WTC11 (cell line): ENCODE data around the gene SNX9. TPM values are rescaled to one million over a fixed set of nuclear protein-coding genes. Genes with fewer than 3 reads are reported as not detected.

ENCODE experiments used
- ATAC-seq: fragments of 200-7000 bp; cut with Tn5 transposase; 2 replicates; pipeline ENCODE4 v1.10.0; 2021; ENCODE audit warnings: mild to moderate bottlenecking, moderate library complexity
- CTCF ChIA-PET: fragments of 300-600 bp; sonication (Branson Sonifier 250); formaldehyde crosslinking; loops from one replicate; lab custom pipeline; 2021; ENCODE audit warnings: antibody characterized with exemption; lab: Charles Lee
- POLR2A ChIA-PET: fragments of 350-600 bp; sonication (Branson Sonifier 250); formaldehyde crosslinking; loops from one replicate; lab custom pipeline; 2021; ENCODE audit warnings: antibody characterized with exemption; lab: Charles Lee
- DNase-seq: peaks from one replicate; pipeline ENCODE4 v3.0.0; 2021; ENCODE audit warnings: low spot score
- H3K27ac Mint-ChIP-seq: 2 replicates; pipeline ENCODE4 v1.8.0; 2021; ENCODE audit warnings: mixed read lengths
- H3K27me3 Mint-ChIP-seq: 2 replicates; pipeline ENCODE4 v1.8.0; 2021; ENCODE audit warnings: low read depth, mild to moderate bottlenecking, moderate library complexity, mixed read lengths
- H3K36me3 Mint-ChIP-seq: 2 replicates; pipeline ENCODE4 v1.8.0; 2021; ENCODE audit warnings: mixed read lengths
- H3K4me1 Mint-ChIP-seq: 2 replicates; pipeline ENCODE4 v1.8.0; 2022; ENCODE audit warnings: mixed read lengths
- H3K4me3 Mint-ChIP-seq: 2 replicates; pipeline ENCODE4 v1.8.0; 2021; ENCODE audit warnings: mild to moderate bottlenecking, moderate library complexity, mixed read lengths
- H3K9me3 Mint-ChIP-seq: 2 replicates; pipeline ENCODE4 v1.8.0; 2021; ENCODE audit warnings: mixed read lengths
- FOXK1 ChIP-seq: sonication (generic); formaldehyde crosslinking; IDR thresholded peaks from 2 replicates; pipeline ENCODE4 v1.8.0; 2022; ENCODE audit warnings: mild to moderate bottlenecking, moderate library complexity, missing genetic modification reagents
- IRF2 ChIP-seq: sonication (generic); formaldehyde crosslinking; IDR thresholded peaks from 2 replicates; pipeline ENCODE4 v1.8.0; 2022; ENCODE audit warnings: low read depth, missing genetic modification reagents, borderline replicate concordance
- KAT7 ChIP-seq: sonication (generic); formaldehyde crosslinking; IDR thresholded peaks from 2 replicates; pipeline ENCODE4 v1.8.1; 2023; ENCODE audit warnings: missing genetic modification reagents, mild to moderate bottlenecking, borderline replicate concordance
- NR1H2 ChIP-seq: sonication (generic); formaldehyde crosslinking; IDR thresholded peaks from 2 replicates; pipeline ENCODE4 v1.9.0; 2021; ENCODE audit warnings: mild to moderate bottlenecking, moderate library complexity, missing genetic modification reagents
- PRRX2 ChIP-seq: fragments of 250-450 bp; sonication (Bioruptor Pico); IDR thresholded peaks from 2 replicates; pipeline ENCODE4 v1.8.0; 2021; ENCODE audit warnings: mild to moderate bottlenecking
- RELA ChIP-seq: sonication (generic); formaldehyde crosslinking; IDR thresholded peaks from 2 replicates; pipeline ENCODE4 v1.8.1; 2022; ENCODE audit warnings: missing genetic modification reagents, mild to moderate bottlenecking, borderline replicate concordance
- SMAD3 ChIP-seq: sonication (generic); formaldehyde crosslinking; IDR thresholded peaks from 2 replicates; pipeline ENCODE4 v1.8.0; 2022; ENCODE audit warnings: missing genetic modification reagents, mild to moderate bottlenecking, borderline replicate concordance
- ZBTB21 ChIP-seq: sonication (generic); formaldehyde crosslinking; IDR thresholded peaks from 2 replicates; pipeline ENCODE4 v1.8.1; 2023; ENCODE audit warnings: mild to moderate bottlenecking, missing genetic modification reagents, borderline replicate concordance
- total RNA-seq: library from RNA; stranded (reverse); gene quantifications from 3 replicates; pipeline ENCODE4 v1.2.3, GENCODE V29; 2021
- TF ChIP-seq, protein P1 (sequence below): sonication (generic); formaldehyde crosslinking; IDR thresholded peaks from 2 replicates; pipeline ENCODE4 v1.8.0; 2022; ENCODE audit warnings: mild to moderate bottlenecking, missing genetic modification reagents
- TF ChIP-seq, protein P2 (sequence below): sonication (generic); formaldehyde crosslinking; IDR thresholded peaks from 2 replicates; pipeline ENCODE4 v1.8.0; 2022; ENCODE audit warnings: mild to moderate bottlenecking, missing genetic modification reagents
- TF ChIP-seq, protein P3 (sequence below): fragments of 250-450 bp; sonication (Bioruptor Pico); conservative IDR thresholded peaks from 2 replicates; pipeline ENCODE4 v1.9.0; 2021; ENCODE audit warnings: mild to moderate bottlenecking
- TF ChIP-seq, protein P4 (sequence below): fragments of 250-450 bp; sonication (Bioruptor Pico); IDR thresholded peaks from 2 replicates; pipeline ENCODE4 v1.9.0; 2021; ENCODE audit warnings: mild to moderate bottlenecking
- TF ChIP-seq, protein P5 (sequence below): sonication (generic); formaldehyde crosslinking; IDR thresholded peaks from 2 replicates; pipeline ENCODE4 v1.8.0; 2022; ENCODE audit warnings: mild to moderate bottlenecking, missing genetic modification reagents

Gene SNX9
- total RNA-seq, 1 experiment from 2014 or later = 35.0 TPM

DNA sequence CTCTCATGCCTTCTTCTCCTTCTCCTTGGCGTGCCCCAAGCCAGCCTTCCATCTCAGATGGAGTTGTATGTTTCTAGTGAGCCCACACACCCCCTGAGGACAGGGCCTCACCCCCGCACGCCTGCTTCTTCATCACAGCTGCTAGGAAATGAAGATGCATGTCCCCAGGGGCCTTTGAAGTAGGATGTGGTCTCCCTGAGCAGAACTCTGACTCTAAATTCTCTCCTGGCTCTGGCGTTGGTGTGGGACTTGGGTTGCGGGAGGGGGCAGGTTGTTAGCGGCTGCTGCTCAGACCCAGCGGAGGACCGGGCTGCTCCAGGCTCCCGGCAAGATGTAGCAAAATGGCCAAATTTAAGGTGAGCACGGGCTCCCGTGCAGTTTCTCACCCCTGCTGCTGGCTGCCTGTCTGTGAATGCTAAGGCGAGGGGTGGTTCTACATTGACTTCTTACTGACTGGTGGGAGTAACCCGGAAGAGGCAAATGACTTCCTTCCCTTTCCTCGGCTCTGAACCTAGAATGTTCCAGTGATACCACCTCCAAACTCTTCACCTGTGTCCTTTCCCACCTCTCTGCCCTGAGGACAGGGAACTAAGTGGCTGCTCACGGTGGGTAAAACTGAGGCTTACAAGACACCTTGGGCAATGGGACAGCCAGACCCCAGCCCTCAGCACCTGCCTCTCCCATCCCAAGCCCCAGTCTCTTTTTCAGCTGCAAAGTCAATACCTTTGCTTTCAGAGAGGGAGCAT, 167.4 kb downstream of the SNX9 start:
- ChIA-PET POLR2A (no interaction called here), CTCF (interaction anchor here (1.3 to 1.5 kb wide), 2 partner anchors 35 to 82 kb away, joined by 5 to 6 read pairs; no protein-coding TSS in a partner anchor)
- H3K27me3 Mint-ChIP-seq = no peaks in the 10 kb centered on the region
- peaks cover 57% of the 10 kb centered on the region for H3K4me1 Mint-ChIP-seq
- 0 out of 2 replicates have a peak, but pooled peaks cover 6% of the 10 kb centered on the region for H3K36me3 Mint-ChIP-seq
- ATAC-seq (no peak), DNase-seq (no peak)
- 0 out of 2 replicates have a peak overlapping the region, but pooled peaks have one; percentile 50 for H3K27ac Mint-ChIP-seq
- H3K9me3 Mint-ChIP-seq = peaks cover 6% of the 10 kb centered on the region
- no peak overlapping the region for H3K4me3 Mint-ChIP-seq
- TF ChIP-seq, protein P1, sequence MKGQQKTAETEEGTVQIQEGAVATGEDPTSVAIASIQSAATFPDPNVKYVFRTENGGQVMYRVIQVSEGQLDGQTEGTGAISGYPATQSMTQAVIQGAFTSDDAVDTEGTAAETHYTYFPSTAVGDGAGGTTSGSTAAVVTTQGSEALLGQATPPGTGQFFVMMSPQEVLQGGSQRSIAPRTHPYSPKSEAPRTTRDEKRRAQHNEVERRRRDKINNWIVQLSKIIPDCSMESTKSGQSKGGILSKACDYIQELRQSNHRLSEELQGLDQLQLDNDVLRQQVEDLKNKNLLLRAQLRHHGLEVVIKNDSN (CRISPR knock-in tag) = no peak
- TF ChIP-seq IRF2 (CRISPR knock-in tag) = no peak

DNA sequence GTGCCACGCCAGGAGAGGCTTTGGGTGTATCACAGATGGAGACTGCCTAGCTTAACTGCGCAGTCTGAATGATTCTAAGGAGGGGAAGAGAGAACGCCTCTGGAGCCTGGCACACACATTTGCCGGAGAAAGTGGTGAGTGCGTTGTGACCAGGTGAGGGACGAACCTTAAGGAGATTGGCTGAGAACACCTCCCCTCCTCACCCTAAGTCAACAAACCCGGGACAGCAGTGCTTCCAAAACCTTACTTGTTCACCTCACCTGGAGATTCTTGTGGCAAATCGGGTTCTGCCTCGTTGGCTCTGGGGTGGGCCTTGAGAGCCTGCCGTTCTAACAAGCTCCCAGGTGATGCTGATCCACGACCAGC, 168.0 kb downstream of the SNX9 start:
- Mint-ChIP-seq H3K27me3 (no peaks in the 10 kb centered on the region), H3K27ac (0 out of 2 replicates have a peak overlapping the region, but pooled peaks have one; percentile 35), H3K4me1 (peaks cover 53% of the 10 kb centered on the region), H3K9me3 (peaks cover 6% of the 10 kb centered on the region), H3K4me3 (no peak overlapping the region), H3K36me3 (0 out of 2 replicates have a peak, but pooled peaks cover 6% of the 10 kb centered on the region)
- TF ChIP-seq, protein P2, sequence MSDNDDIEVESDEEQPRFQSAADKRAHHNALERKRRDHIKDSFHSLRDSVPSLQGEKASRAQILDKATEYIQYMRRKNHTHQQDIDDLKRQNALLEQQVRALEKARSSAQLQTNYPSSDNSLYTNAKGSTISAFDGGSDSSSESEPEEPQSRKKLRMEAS (CRISPR knock-in tag) = no peak
- TF ChIP-seq SMAD3 (CRISPR knock-in tag) (no peak), NR1H2 (CRISPR knock-in tag) (no peak), PRRX2 (CRISPR knock-in tag) (no peak), RELA (CRISPR knock-in tag) (no peak), FOXK1 (CRISPR knock-in tag) (no peak), KAT7 (CRISPR knock-in tag) (no peak), ZBTB21 (CRISPR knock-in tag) (no peak)
- TF ChIP-seq, protein P3, sequence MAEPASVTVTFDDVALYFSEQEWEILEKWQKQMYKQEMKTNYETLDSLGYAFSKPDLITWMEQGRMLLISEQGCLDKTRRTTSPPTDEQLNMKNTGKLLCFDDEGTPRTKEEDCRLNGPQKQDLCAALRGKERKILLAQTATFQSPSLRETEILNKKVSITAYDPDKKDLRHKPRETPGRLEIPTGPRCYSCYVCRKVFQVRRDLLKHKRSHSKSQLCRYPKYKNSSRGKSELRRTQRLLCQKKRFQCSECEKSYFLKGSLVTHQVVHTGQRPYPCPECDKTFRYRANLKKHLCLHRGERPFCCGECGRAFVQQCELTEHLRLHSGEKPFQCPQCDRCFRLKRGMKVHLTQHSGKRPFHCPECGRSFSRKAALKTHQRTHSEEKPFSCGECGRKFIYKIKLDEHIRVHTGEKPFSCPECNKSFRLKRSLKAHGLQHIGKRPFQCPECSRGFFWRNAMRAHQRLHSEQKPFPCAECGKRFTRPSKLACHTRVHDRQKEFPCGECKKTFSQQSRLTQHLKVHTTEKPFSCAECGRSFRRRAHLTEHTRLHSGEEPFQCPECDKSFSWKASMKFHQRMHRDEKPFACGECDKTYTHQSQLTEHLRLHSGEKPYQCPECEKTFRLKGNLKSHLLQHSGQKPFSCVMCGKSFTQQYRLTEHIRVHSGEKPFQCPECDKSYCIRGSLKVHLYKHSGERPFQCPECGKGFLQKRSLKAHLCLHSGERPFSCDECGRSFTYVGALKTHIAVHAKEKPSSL (CRISPR knock-in tag) = no peak
- TF ChIP-seq, protein P4, sequence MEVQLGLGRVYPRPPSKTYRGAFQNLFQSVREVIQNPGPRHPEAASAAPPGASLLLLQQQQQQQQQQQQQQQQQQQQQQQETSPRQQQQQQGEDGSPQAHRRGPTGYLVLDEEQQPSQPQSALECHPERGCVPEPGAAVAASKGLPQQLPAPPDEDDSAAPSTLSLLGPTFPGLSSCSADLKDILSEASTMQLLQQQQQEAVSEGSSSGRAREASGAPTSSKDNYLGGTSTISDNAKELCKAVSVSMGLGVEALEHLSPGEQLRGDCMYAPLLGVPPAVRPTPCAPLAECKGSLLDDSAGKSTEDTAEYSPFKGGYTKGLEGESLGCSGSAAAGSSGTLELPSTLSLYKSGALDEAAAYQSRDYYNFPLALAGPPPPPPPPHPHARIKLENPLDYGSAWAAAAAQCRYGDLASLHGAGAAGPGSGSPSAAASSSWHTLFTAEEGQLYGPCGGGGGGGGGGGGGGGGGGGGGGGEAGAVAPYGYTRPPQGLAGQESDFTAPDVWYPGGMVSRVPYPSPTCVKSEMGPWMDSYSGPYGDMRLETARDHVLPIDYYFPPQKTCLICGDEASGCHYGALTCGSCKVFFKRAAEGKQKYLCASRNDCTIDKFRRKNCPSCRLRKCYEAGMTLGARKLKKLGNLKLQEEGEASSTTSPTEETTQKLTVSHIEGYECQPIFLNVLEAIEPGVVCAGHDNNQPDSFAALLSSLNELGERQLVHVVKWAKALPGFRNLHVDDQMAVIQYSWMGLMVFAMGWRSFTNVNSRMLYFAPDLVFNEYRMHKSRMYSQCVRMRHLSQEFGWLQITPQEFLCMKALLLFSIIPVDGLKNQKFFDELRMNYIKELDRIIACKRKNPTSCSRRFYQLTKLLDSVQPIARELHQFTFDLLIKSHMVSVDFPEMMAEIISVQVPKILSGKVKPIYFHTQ (CRISPR knock-in tag) = no peak
- TF ChIP-seq, protein P5, sequence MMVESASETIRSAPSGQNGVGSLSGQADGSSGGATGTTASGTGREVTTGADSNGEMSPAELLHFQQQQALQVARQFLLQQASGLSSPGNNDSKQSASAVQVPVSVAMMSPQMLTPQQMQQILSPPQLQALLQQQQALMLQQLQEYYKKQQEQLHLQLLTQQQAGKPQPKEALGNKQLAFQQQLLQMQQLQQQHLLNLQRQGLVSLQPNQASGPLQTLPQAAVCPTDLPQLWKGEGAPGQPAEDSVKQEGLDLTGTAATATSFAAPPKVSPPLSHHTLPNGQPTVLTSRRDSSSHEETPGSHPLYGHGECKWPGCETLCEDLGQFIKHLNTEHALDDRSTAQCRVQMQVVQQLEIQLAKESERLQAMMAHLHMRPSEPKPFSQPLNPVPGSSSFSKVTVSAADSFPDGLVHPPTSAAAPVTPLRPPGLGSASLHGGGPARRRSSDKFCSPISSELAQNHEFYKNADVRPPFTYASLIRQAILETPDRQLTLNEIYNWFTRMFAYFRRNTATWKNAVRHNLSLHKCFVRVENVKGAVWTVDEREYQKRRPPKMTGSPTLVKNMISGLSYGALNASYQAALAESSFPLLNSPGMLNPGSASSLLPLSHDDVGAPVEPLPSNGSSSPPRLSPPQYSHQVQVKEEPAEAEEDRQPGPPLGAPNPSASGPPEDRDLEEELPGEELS (CRISPR knock-in tag) = no peak
- DNase-seq (no peak), ATAC-seq (no peak)
- ChIA-PET CTCF (no interaction called here), POLR2A (no interaction called here)
